SK-N-SH (cell line): Measurements from ENCODE around the gene RARA. TPM values are rescaled to one million over a fixed set of nuclear protein-coding genes. Genes with fewer than 3 reads are reported as not detected.

ENCODE experiments used
- CTCF ChIA-PET: fragments of 300-600, 350-600 bp; formaldehyde crosslinking; extraction: SDS; loops from one replicate; lab custom pipeline; 2021; lab: Yijun Ruan, JAX
- POLR2A ChIA-PET: fragments of 350-600 bp; sonication (Branson Sonifier 250); formaldehyde crosslinking; extraction: SDS; loops from one replicate; lab custom pipeline; 2020; ENCODE audit warnings: antibody characterized with exemption, inconsistent platforms; lab: Yijun Ruan, JAX
- DNase-seq: peaks from one replicate; pipeline ENCODE4 v3.0.0; 2012
- H2AFZ ChIP-seq: fragments of 200-600 bp; sonication (generic); 2 replicates; pipeline ENCODE4 v1.8.1; 2016; ENCODE audit warnings: antibody characterized with exemption, mild to moderate bottlenecking, low read depth
- H3F3A ChIP-seq: fragments of 200-600 bp; sonication (generic); replicated peaks from 2 replicates; pipeline ENCODE3; 2016; ENCODE audit warnings: antibody characterized with exemption, mild to moderate bottlenecking; ENCODE audit not compliant: insufficient read depth
- H3K27ac ChIP-seq, 2 experiments: fragments of 200-500 bp in 1 of 2; fragments of 200-600 bp in 1 of 2; sonication (Bioruptor generic) in 1 of 2; sonication (generic), shearing (Covaris generic) in 1 of 2; 2 replicates each; pipeline versions ENCODE4 v1.5.1 to v1.6.1; 2014 to 2016; ENCODE audit warnings: low read depth in 2 of 2, inconsistent platforms in 1 of 2, low read length in 1 of 2, mild to moderate bottlenecking in 1 of 2, mixed read lengths in 1 of 2
- H3K27me3 ChIP-seq: fragments of 200-600 bp; sonication (generic), shearing (Covaris generic); 2 replicates; pipeline ENCODE4 v1.6.1; 2016; ENCODE audit warnings: mixed run types; ENCODE audit not compliant: insufficient read depth
- H3K36me3 ChIP-seq, 2 experiments: fragments of 200-500 bp in 1 of 2; fragments of 200-600 bp in 1 of 2; sonication (Bioruptor generic) in 1 of 2; sonication (generic) in 1 of 2; replicated peaks in 1 of 2; 2 replicates each; pipeline versions ENCODE3 to v1.5.1; 2014 to 2016; ENCODE audit warnings: low read length in 1 of 2, mild to moderate bottlenecking in 1 of 2; ENCODE audit not compliant: insufficient read depth in 2 of 2, control insufficient read depth in 1 of 2
- H3K4me1 ChIP-seq, 2 experiments: fragments of 200-500 bp in 1 of 2; fragments of 200-600 bp in 1 of 2; sonication (Bioruptor generic) in 1 of 2; sonication (generic), shearing (Covaris generic) in 1 of 2; 2 replicates each; pipeline versions ENCODE4 v1.5.1 to v1.6.1; 2014 to 2016; ENCODE audit warnings: low read depth in 1 of 2, low read length in 1 of 2, mixed run types in 1 of 2; ENCODE audit not compliant: insufficient read depth in 2 of 2, control insufficient read depth in 1 of 2
- H3K4me2 ChIP-seq: fragments of 200-600 bp; sonication (generic), shearing (Covaris generic); 2 replicates; pipeline ENCODE4 v1.6.1; 2017; ENCODE audit warnings: mixed run types
- H3K4me3 ChIP-seq, 2 experiments: fragments of 200-500 bp in 1 of 2; fragments of 200-600 bp in 1 of 2; sonication (Bioruptor generic) in 1 of 2; sonication (generic), shearing (Covaris generic) in 1 of 2; 2 replicates each; pipeline versions ENCODE4 v1.5.1 to v1.8.1; 2014 to 2016; ENCODE audit warnings: low read depth in 2 of 2, inconsistent platforms in 1 of 2, low read length in 1 of 2, mild to moderate bottlenecking in 1 of 2, mixed read lengths in 1 of 2, moderate library complexity in 1 of 2
- H3K79me2 ChIP-seq: fragments of 200-600 bp; sonication (generic); 2 replicates; pipeline ENCODE4 v1.8.1; 2017; ENCODE audit warnings: mild to moderate bottlenecking; ENCODE audit not compliant: insufficient read depth
- H3K9ac ChIP-seq: fragments of 200-600 bp; sonication (generic); 2 replicates; pipeline ENCODE4 v1.6.1; 2017; ENCODE audit warnings: mixed run types
- H3K9me2 ChIP-seq: fragments of 200-600 bp; sonication (generic); 2 replicates; pipeline ENCODE4 v1.6.1; 2017; ENCODE audit warnings: mixed run types
- H3K9me3 ChIP-seq: fragments of 200-600 bp; sonication (generic); 2 replicates; pipeline ENCODE4 v1.6.1; 2017; ENCODE audit warnings: mixed run types, mild to moderate bottlenecking, moderate library complexity
- H4K20me1 ChIP-seq: fragments of 200-600 bp; sonication (generic); 2 replicates; pipeline ENCODE4 v1.6.1; 2017; ENCODE audit warnings: mild to moderate bottlenecking, mixed run types; ENCODE audit not compliant: insufficient read depth
- CHD2 ChIP-seq: fragments of 150-350 bp; IDR thresholded peaks from 2 replicates; pipeline ENCODE4 v1.6.1; 2018; ENCODE audit warnings: low read length; ENCODE audit not compliant: partially characterized antibody
- ELF1 ChIP-seq: IDR thresholded peaks from 2 replicates; pipeline ENCODE4 v1.4.0; 2012
- EP300 ChIP-seq, 2 experiments: IDR thresholded peaks; 2 replicates each; pipeline versions ENCODE4 v1.4.0 to v1.6.1; 2012; ENCODE audit warnings: borderline replicate concordance in 1 of 2, low read depth in 1 of 2, low read length in 1 of 2
- FOSL2 ChIP-seq: IDR thresholded peaks from 2 replicates; pipeline ENCODE4 v1.4.0; 2012; ENCODE audit warnings: low read depth, mild to moderate bottlenecking, moderate library complexity, borderline replicate concordance
- IRF3 ChIP-seq: fragments of 150-350 bp; IDR thresholded peaks from 2 replicates; pipeline ENCODE4 v1.6.1; 2016; ENCODE audit warnings: mild to moderate bottlenecking, low read depth, low read length
- JUND ChIP-seq: IDR thresholded peaks from 2 replicates; pipeline ENCODE4 v1.4.0; 2012
- MAX ChIP-seq: IDR thresholded peaks from 2 replicates; pipeline ENCODE4 v1.4.0; 2012; ENCODE audit warnings: low read depth
- MEF2A ChIP-seq: IDR thresholded peaks from 2 replicates; pipeline ENCODE4 v1.4.0; 2012; ENCODE audit warnings: low read depth, borderline replicate concordance
- NFIC ChIP-seq: IDR thresholded peaks from 2 replicates; pipeline ENCODE4 v1.4.0; 2012; ENCODE audit warnings: borderline replicate concordance
- NRF1 ChIP-seq: IDR thresholded peaks from 2 replicates; pipeline ENCODE4 v1.6.1; 2012; ENCODE audit warnings: low read depth, mild to moderate bottlenecking, low read length
- PBX3 ChIP-seq: IDR thresholded peaks from 2 replicates; pipeline ENCODE4; 2012
- RAD21 ChIP-seq: IDR thresholded peaks from 2 replicates; pipeline ENCODE4 v1.6.1; 2012; ENCODE audit warnings: mild to moderate bottlenecking, low read length
- RCOR1 ChIP-seq: fragments of 150-350 bp; IDR thresholded peaks from 2 replicates; pipeline ENCODE4 v1.6.1; 2017; ENCODE audit warnings: antibody characterized with exemption, low read length
- REST ChIP-seq: IDR thresholded peaks from 2 replicates; pipeline ENCODE4 v1.6.1; 2012; ENCODE audit warnings: mild to moderate bottlenecking, low read depth, low read length, moderate library complexity
- RFX5 ChIP-seq: IDR thresholded peaks from 2 replicates; pipeline ENCODE4 v1.6.1; 2012; ENCODE audit warnings: mild to moderate bottlenecking, improper control_type of control experiment, low read length
- RXRA ChIP-seq: IDR thresholded peaks from 2 replicates; pipeline ENCODE4 v1.4.0; 2012; ENCODE audit warnings: low read depth, mild to moderate bottlenecking, borderline replicate concordance
- SMC3 ChIP-seq: IDR thresholded peaks from 2 replicates; pipeline ENCODE4 v1.6.1; 2012; ENCODE audit warnings: low read depth, low read length, improper control_type of control experiment
- TCF12 ChIP-seq: IDR thresholded peaks from 2 replicates; pipeline ENCODE4 v1.4.0; 2012
- TEAD4 ChIP-seq: IDR thresholded peaks from 2 replicates; pipeline ENCODE4 v1.4.0; 2012; ENCODE audit warnings: mild to moderate bottlenecking, borderline replicate concordance; ENCODE audit not compliant: insufficient read depth
- YY1 ChIP-seq: IDR thresholded peaks from 2 replicates; pipeline ENCODE4 v1.4.0; 2012; ENCODE audit warnings: low read depth, mild to moderate bottlenecking
- WGBS: methylation state at CpG from one replicate; pipeline ENCODE4 v1.1.6; 2017; ENCODE audit warnings: low lambda C conversion rate; 5-methylcytosine and 5-hydroxymethylcytosine counted together
- polyA plus RNA-seq, 3 experiments: library from polyadenylated mRNA; depleted of rRNA; stranded (reverse); fragments of >200 nt; gene quantifications; 2 replicates each; pipeline ENCODE4 v1.2.3, GENCODE V29; 2012

Gene RARA
- polyA plus RNA-seq, 1 of the 3 experiments (the other 2 are of a cell fraction), result 13.3 TPM

GRCh38 chr17:40310882-40311391 lies 2.0 kb downstream of the RARA start (continued):
- TF ChIP-seq YY1 (peak; percentile 53; the same call in 1 of the 2 replicates), PBX3 (peak; percentile 99), JUND (peak; percentile 91), TEAD4 (peak; percentile 95), IRF3 (no peak), REST (peak; percentile 52; the same call in 1 of the 2 replicates), RAD21 (peak; percentile 36), CHD2 (peak; percentile 89), NFIC (peak; percentile 98), ELF1 (0 out of 2 replicates have a peak, but pooled peaks have one; percentile 21), NRF1 (no peak), RCOR1 (peak; percentile 89), SMC3 (peak; percentile 16; the same call in 1 of the 2 replicates), MAX (peak; percentile 69), MEF2A (peak; percentile 41; the same call in 1 of the 2 replicates)

GRCh38 chr17:40311575-40311974 lies 2.6 kb downstream of the RARA start:
- peak overlapping the region; percentile 95 to 99 for H3K27ac ChIP-seq
- H4K20me1 ChIP-seq, result no peaks in the 10 kb centered on the region
- WGBS, result 14% methylated on average over 2 of the region's 2 CpGs
- DNase-seq, result no peak
- H3K9me2 ChIP-seq, result no peaks in the 10 kb centered on the region
- no peaks in the 10 kb centered on the region for H3K9me3 ChIP-seq
- H3K79me2 ChIP-seq, result peaks cover 28% of the 10 kb centered on the region; the same call in 1 of the 2 replicates
- H3K9ac ChIP-seq, result peak overlapping the region; percentile 58
- peaks cover 62% of the 10 kb centered on the region for H3F3A ChIP-seq
- ChIA-PET CTCF (interaction anchor here (36.0 to 57.6 kb wide), 2 partner anchors 6 to 27 kb away, joined by 1706 read pairs; partner anchors contain the start of genes CDC6, GJD3 and RARA), POLR2A (interaction anchor here (1.2 to 3.9 kb wide), 5 partner anchors 10 to 43 kb away, joined by 3 to 27 read pairs (median 6); no protein-coding TSS in a partner anchor)
- H3K4me3 ChIP-seq, result peak overlapping the region; percentile 65 to 69
- H3K27me3 ChIP-seq, result no peaks in the 10 kb centered on the region
- no peaks in the 10 kb centered on the region for H3K36me3 ChIP-seq
- peak overlapping the region; percentile 81 for H3K4me2 ChIP-seq
- peaks cover 72 to 91% of the 10 kb centered on the region in 2 experiments for H3K4me1 ChIP-seq
- H2AFZ ChIP-seq, result no peak overlapping the region
- TF ChIP-seq JUND (peak; percentile 37), FOSL2 (no peak; the same call in none of the 2 replicates), TCF12 (peak; percentile 32; the same call in 1 of the 2 replicates), NFIC (peak; percentile 83), PBX3 (peak; percentile 36; the same call in 1 of the 2 replicates), RFX5 (no peak), EP300 (IDR thresholded peaks at IDR 0.05; ENCODE audit: borderline replicate concordance in 1 of 2, low read depth in 1 of 2, low read length in 1 of 2) (peak in 1 of 2 experiments; percentile 48; a peak in 1 of 4 replicates), RXRA (peak; percentile 57), MAX (0 out of 2 replicates have a peak, but pooled peaks have one; percentile 33), REST (no peak)
